Activated T-cell treated with anti-CD3 and anti-CD28 coated beads for 1 hour (primary cell): Measurements from ENCODE around the gene SFXN4.

Experiments
- DNase-seq: peaks from one replicate; pipeline ENCODE4 v3.0.0-alpha.2; 2020; ENCODE audit warnings: low read depth

The SFXN4 gene

DNA sequence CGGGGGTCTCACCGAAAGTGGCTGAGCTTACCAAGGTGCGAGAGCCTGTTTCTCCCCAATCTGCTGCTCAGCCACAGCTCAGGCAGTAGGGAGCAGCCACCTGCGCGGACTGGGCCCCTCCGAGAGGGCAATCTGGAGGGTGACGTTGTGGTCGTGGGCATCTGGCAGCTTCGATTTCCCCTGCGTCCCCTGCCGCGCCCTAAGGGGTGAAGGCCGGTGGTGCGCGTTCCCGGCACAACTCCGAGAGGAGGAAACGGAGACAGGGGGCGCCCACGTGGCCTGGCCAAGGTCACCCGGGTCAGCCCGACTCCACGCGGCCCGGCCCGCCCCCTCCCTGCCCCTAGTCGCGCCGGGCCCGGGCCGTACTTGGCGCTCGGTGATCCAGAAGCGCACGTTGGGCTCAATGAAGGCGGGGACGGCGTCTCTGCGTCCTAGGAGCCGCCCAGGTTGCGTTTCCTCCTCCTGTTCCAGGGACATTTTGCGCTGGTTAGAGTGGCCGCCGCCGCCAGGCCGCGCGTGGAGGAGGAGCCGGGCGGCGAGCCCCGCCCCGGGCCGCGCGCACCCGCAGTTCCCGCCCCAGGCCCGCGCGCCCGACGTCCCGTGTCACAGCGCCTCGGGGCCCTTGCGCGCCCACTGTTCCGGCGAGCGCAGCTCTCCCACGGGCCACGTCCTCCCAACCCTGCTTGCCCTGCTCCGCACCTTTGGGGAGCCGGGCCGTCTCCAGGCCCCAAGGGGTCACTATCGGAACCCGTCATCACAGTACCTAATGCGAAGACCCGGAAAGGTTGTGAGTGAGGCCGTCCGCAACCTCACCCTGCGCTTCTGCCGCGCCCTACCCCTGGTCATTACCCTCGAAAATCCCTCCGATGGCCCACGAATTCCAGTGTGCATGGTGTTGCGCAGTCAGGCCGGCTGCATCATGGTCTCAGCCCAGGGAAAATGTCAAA, at the start of gene SFXN4:
SFXN4 (minus strand) TSS at position 544 of the 947 bp plus-strand sequence; CDS start at position 477, 67 bp downstream.
- DNase-seq: peak; percentile 71

GRCh38 chr10:119211625-119212441, 46.3 kb upstream of the SFXN4 start:
- no peak for DNase-seq

- DNase-seq: no peak
Measured at GRCh38 chr10:119211176-119211575, 45.7 kb upstream of the SFXN4 start.

DNA sequence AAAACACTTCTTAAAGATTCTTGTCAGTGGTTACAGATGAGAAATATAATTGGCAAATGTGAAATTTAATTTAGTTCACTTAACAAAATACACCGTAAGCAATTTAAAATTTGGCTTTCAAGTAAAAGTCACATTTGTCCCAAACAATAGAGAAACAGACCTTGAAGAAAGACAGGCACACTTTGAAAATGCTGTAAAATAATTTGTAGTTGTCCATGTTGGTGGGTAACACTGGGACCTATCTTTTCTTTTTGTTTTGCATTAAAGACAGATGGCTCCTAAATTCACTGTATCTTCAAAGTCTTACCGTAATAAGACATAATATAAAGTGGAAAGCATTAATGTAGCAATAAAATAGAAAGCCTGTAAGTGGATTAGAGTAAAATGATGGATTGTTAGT, 45.1 kb upstream of the SFXN4 start:
- no peak for DNase-seq

GRCh38 chr10:119209736-119210355, 44.3 kb upstream of the SFXN4 start:
- DNase-seq: no peak

DNA sequence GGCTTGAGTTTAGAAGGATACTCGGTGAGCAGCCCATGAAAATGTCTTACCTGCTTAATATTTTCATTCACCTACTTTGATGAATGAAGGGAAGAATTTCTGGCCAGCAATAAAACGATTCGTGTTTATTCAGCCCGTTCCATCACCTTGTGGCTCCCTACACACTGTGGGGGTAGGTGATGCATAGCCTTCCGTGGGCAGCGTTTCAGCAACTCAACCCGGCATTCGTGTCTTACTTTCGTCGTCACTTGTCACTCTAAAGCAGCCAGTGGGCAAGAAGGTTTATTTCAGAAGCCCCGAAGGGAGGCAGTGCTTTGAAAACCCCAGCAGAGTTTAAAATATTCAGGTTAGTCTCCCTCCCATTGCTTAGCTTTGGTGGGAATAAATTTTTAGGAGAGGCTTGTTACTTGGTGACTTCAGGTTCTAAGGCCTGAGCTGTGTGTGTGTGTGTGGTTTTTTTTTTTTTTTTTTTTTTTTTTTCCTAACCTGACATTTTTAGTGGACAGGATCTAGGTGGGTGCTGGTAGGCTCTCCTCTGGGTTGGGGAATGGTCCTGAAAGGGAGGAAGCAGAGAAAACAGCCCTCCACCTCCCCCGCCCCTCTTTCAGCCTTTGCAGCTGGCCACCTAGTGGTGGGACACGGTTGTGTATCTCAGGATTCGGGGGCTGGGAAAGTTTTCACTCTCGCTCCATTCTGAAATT, 43.7 kb upstream of the SFXN4 start:
- DNase-seq: peak; percentile 56

DNA sequence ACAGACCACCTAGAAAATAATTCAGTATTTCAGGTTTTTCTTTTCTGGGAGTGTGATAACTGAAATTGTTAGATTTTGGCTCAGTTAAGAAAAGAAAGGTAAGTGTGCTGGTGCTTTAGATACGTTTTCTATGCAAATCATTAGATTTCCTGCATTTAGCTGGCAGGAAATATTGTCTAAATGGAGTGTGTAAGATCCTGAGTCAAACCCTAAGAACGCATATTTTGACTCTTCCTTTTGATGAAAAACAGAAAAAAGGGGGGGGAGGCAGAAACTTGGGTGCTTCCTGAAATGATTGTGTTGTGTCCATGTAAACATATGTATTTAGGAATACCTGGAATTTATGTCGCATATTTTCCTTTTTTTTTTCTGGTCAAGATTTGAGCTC, 43.0 kb upstream of the SFXN4 start:
- DNase-seq: no peak

GRCh38 chr10:119207713-119208552, 42.4 kb upstream of the SFXN4 start:
- DNase-seq: peak; percentile 22

DNA sequence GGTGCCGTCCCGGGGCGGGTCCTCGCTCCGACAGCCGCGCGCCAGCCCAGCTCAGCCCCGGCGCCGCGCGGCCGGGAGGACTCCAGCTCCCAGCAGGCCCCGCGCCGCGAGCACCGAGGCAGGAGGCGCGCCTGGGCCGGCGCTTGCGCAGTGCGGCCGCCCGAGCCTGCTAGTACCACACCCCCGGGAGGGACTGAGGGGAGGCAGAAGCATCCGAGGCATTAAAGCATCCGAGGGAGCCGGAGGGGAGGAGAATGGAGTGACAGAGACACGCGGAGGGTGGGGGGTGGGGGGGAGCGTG, 41.8 kb upstream of the SFXN4 start, which contains the start of gene GRK5:
GRK5 (plus strand) TSS at position 206 of the 301 bp plus-strand sequence. CDS start 347 bp downstream, outside the sequence.
- peak; percentile 90 for DNase-seq

DNA sequence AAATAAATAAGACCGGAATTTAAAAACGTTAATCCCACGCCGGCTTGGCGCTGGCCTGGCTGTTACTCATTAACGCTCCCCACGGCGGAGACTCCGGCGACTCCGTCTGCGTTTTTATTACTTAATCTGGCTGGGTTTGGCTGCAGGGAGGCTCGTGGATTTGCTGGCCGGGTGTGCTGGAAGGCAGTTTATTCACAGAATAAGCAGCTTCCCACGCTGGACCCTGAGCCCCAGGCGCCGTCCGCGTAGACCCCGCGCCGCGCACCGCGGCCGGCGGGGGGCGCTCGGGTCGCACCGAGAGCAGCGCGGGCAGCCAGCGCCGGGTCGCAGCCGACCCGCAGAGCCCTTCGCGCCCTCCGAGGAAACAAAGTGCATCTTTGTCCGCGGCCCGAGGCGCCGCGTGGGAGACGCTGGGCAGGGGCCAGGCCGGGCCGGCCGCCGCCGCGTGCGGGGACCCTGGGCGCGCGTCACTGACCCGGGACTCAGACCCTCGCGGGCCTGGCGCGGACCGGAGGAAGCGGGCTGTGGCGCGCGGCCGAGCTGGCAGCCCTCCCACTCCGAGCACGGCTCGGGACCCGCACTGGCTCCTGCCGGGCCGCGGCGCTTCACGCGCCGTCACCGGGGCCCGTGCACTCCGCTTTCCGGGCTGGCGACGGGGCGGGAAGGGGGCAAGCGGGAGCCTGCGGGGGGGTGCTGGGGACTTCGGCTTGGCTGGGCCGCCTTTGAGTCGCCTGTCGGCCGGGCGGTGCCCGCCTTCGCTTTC, 41.3 kb upstream of the SFXN4 start:
- DNase-seq: peak; percentile 64

DNA sequence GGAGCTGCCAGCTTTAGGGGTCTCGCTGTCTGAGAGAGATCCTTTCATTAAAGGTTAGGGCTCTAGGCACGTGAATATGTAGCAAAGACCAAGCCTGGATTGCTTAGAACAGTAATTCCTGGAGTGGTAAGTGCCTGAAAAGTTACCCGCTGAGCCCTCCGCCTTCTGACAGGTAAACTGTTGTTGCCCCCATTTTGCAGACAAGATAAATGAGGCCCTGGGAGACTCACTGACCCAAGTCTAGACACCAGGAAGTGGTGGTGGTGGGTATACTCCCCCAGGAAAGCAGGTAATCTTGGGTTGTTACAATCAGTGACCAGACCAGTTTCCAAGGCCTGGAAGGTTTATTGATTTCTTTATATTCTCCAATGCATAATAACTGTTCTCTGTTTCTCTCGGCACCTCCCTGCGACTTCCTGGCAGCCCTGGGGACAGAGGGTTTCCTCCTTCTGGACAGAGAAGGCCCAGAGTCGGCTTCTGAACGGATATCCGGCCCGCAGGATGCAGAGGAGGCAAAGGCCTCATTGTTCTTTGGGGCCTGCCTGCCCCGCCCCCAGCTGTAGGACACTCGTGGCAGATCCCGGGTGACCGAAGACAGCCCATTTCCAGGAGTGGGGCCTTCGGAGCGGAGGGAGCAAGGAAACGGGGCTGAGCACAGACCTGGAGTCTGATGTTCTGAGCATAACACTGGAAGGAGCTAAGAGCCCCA, 40.5 kb upstream of the SFXN4 start:
- peak; percentile 26 for DNase-seq

- no peak for DNase-seq
Measured at GRCh38 chr10:119203006-119203405, 37.5 kb upstream of the SFXN4 start.

GRCh38 chr10:119201233-119201632, 35.7 kb upstream of the SFXN4 start:
- DNase-seq: no peak

GRCh38 chr10:119199231-119199992, 33.9 kb upstream of the SFXN4 start:
- no peak for DNase-seq

GRCh38 chr10:119198438-119198837, 32.9 kb upstream of the SFXN4 start:
- DNase-seq: peak; percentile 23

DNA sequence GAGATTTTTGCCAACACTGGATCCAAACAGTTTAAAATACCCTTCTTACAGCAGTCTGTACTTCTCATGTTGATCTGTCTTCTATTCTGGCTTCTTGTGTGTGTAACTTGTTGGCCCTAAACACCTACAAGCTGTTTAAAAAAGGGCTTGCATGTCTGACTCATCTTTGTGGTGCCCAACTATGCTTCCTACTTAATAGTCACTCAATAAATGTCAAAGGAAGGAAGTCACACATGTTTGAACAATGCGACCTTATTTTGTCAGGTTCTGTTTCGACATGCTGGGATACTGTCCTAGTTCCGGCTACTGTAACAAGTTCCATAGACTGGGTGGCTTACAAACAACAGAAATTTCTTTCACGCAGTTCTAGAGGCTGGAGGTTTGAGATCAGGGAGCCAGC, 32.4 kb upstream of the SFXN4 start:
- DNase-seq: no peak

DNA sequence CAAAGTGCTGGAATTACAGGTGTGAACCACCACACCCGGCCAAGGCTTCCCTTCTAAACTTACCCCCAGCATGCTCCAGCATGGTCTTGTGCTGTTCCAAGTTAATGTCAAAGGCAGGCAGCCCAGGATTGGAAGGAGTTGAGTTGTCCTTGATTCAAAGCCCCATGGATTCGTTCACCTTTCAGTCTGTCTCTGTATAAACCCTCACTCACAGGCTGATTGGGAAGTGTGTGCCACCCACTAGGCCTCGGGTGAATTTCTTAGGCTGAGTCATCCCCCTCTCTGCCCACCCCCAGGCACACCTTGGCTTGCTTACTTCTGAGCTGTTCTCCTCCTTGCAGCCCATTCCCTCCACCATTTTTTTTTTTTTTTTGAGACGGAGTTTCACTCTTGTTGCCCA, 26.4 kb upstream of the SFXN4 start:
- DNase-seq: no peak

GRCh38 chr10:119190954-119191785, 25.7 kb upstream of the SFXN4 start:
- DNase-seq: no peak
